PFSK-1 (cell line): Measurements from ENCODE around the gene TOM1L2.

ENCODE experiments used
- FOXP2 ChIP-seq: optimal IDR thresholded peaks from 2 replicates; pipeline ENCODE3; 2011; ENCODE audit warnings: borderline replicate concordance, control low read depth, inconsistent platforms; ENCODE audit not compliant: insufficient read depth; ENCODE audit errors: extremely low read length, extremely low read depth
- POLR2AphosphoS5 ChIP-seq: IDR thresholded peaks from 2 replicates; pipeline ENCODE4 v1.6.1; 2012; ENCODE audit warnings: low read depth, mild to moderate bottlenecking, control low read depth, low read length, moderate library complexity
- REST ChIP-seq, 2 experiments: IDR thresholded peaks; 2 replicates each; pipeline versions ENCODE4 v1.6.1 to v1.8.0; 2011 to 2012; ENCODE audit warnings: low read depth in 2 of 2, low read length in 2 of 2, control low read depth in 1 of 2, inconsistent platforms in 1 of 2, mild to moderate bottlenecking in 1 of 2, moderate library complexity in 1 of 2; ENCODE audit not compliant: insufficient read depth in 1 of 2
- SIN3A ChIP-seq: IDR thresholded peaks from 2 replicates; pipeline ENCODE4 v1.6.1; 2012; ENCODE audit warnings: mild to moderate bottlenecking, low read length, moderate library complexity, borderline replicate concordance; ENCODE audit not compliant: insufficient read depth
- TAF1 ChIP-seq: IDR thresholded peaks from 2 replicates; pipeline ENCODE4 v1.6.1; 2012; ENCODE audit warnings: low read length, control low read depth, borderline replicate concordance; ENCODE audit not compliant: insufficient read depth

TOM1L2 gene

GRCh38 chr17:17846003-17846402, 126.2 kb downstream of the TOM1L2 start:
- TF ChIP-seq TAF1: no peak
- no peak for TF ChIP-seq REST (IDR thresholded peaks at IDR 0.05; ENCODE audit: insufficient read depth in 1 of 2, low read depth in 2 of 2, low read length in 2 of 2)
- TF ChIP-seq POLR2AphosphoS5: no peak
- TF ChIP-seq FOXP2: no peak
- no peak for TF ChIP-seq SIN3A

- TF ChIP-seq REST (IDR thresholded peaks at IDR 0.05; ENCODE audit: insufficient read depth in 1 of 2, low read depth in 2 of 2, low read length in 2 of 2): no peak
- TF ChIP-seq TAF1: no peak
- TF ChIP-seq SIN3A: no peak
- TF ChIP-seq POLR2AphosphoS5: no peak
- TF ChIP-seq FOXP2: no peak
Measured at GRCh38 chr17:17845046-17845775, 127.0 kb downstream of the TOM1L2 start.

GRCh38 chr17:17844500-17844899, 127.7 kb downstream of the TOM1L2 start:
- TF ChIP-seq REST (IDR thresholded peaks at IDR 0.05; ENCODE audit: insufficient read depth in 1 of 2, low read depth in 2 of 2, low read length in 2 of 2): no peak
- no peak for TF ChIP-seq SIN3A
- no peak for TF ChIP-seq TAF1
- TF ChIP-seq FOXP2: no peak
- TF ChIP-seq POLR2AphosphoS5: no peak

GRCh38 chr17:17844079-17844478, 128.1 kb downstream of the TOM1L2 start:
- TF ChIP-seq REST (IDR thresholded peaks at IDR 0.05; ENCODE audit: insufficient read depth in 1 of 2, low read depth in 2 of 2, low read length in 2 of 2) (no peak), FOXP2 (no peak), SIN3A (no peak), TAF1 (no peak), POLR2AphosphoS5 (no peak)

- TF ChIP-seq FOXP2 (no peak), SIN3A (no peak), TAF1 (no peak), REST (IDR thresholded peaks at IDR 0.05; ENCODE audit: insufficient read depth in 1 of 2, low read depth in 2 of 2, low read length in 2 of 2) (no peak), POLR2AphosphoS5 (no peak)
Measured at GRCh38 chr17:17843096-17843495, 129.1 kb downstream of the TOM1L2 start.
